Fibroblast of skin of right quadriceps (primary cell): ENCODE data around the gene OR2W3.

Experiments
- DNase-seq: peaks from one replicate; pipeline ENCODE4 v3.0.0-alpha.2; 2013

Gene OR2W3

GRCh38 chr1:247895163-247895637 lies at the start of gene OR2W3:
Gene OR2W3, plus strand, starts transcription at chr1:247895587. Its CDS starts 0 bp downstream, at chr1:247895587.
- DNase-seq = no peak

- no peak for DNase-seq
These were observed 49.7 kb upstream of the OR2W3 start for GRCh38 chr1:247845693-247846017.

DNA sequence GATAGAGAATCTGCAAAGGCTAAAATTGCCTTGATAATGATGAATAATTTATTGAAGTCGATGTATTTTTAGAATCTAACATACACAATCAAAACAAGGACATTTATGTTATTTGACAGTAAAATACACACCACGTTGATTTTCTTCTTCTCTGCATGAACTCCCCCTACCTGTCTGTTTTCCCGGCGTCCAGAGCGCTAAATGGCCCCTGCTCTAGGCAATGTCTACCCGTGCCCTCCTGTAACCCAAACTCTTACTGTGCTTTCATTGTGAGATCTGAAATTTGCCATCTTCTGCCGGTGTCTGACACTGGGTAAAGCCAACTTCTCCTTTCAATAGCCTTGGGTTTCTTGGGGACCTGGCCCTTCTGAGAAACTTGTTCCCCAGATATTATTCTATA lies 47.0 kb upstream of the OR2W3 start:
- DNase-seq = no peak

DNA sequence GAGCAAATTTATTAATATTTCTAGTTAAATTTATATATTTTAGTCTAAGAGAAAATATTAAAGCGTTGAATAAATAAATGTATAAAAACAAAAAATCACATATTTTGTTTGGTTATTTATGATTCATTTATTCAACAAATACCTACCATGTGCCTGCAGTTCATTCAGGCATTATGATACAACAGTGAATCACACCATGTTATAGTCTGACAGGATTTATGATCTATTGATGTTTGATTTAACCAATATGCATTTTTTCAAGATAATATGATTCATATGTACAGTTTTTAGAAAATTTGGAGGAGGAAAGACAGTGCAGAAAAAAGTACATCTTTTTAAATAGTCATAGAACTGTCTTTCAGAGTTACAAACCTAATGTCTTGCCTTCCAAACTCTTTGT lies 45.8 kb upstream of the OR2W3 start:
- DNase-seq = no peak

- DNase-seq = no peak
These were observed 40.4 kb upstream of the OR2W3 start for GRCh38 chr1:247854899-247855545.

- DNase-seq = no peak
These were observed 39.5 kb upstream of the OR2W3 start for GRCh38 chr1:247855911-247856310.

GRCh38 chr1:247857069-247857984 lies 38.1 kb upstream of the OR2W3 start, which contains the start of gene TRIM58:
Gene TRIM58, plus strand, starts transcription at chr1:247857187. Its CDS starts 60 bp downstream, at chr1:247857247.
- no peak for DNase-seq

GRCh38 chr1:247857985-247858619 lies 37.3 kb upstream of the OR2W3 start:
- DNase-seq = no peak

DNA sequence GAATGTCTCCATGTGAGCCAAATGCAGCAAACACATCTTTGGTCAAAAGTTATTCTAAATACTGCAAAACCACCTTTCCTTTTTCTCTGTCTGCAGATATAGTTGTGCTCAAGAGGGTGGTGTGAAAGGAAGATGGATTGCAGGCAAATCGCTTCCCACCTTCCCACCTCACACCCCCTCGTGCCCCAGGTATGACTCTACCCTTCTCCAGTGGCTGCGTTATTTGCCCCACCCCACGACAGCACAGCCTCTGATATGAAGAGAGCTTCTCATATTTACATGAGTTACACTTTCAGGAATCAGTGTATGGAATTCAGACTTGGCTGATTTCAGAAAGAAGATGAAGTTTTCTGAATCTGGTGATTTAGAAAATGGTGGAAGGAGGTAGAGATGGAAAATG lies 32.6 kb upstream of the OR2W3 start:
- no peak for DNase-seq

DNA sequence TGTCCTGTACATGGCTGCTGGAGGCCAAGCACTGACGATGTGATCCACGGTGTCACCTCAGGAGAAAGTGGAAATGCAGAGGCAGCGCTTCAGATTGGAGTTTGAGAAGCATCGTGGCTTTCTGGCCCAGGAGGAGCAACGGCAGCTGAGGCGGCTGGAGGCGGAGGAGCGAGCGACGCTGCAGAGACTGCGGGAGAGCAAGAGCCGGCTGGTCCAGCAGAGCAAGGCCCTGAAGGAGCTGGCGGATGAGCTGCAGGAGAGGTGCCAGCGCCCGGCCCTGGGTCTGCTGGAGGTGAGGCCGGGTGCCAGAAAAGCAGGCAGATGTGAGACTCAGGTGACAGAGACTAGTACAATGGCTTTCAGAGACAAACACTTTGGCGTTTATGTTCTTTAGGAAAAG lies 30.7 kb upstream of the OR2W3 start:
- DNase-seq = no peak

DNA sequence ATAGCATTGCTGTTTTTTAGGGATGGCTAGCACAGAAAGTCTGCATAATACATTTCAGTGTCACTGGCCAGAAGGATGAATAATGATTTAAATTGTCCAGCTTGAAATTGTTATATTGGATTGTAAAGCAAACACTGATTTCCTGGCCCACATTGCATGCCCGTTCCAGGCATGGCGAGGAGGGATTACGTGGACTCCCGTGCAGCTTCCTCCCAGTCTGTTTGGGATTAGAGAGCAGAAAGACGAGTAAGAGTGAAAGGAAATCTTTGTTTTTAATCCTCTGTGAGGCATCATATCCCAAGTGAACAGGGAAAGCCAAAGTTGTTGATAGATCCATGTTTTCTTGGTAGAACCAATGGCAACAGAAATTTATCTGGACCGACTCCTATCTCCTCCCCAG lies 30.0 kb upstream of the OR2W3 start:
- no peak for DNase-seq

DNA sequence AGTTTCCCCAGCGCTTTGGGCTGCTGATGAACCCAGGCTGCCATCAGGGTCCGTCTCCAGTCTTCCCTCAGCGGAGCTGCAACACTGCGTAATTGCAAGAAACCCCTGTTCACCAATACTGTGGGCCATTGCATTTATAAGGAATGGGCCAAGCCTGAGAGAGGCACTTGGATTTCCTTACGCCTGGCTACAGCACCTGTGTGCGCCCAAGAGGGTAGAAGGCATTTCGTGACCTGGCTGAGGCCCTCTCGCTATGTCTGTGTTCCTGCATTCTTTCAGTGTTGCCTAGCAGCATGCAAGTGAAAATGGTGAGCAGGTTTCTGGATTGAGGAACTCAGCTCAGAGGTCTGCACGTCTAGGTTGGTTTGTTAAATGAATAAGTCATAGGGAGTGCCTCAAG lies 12.0 kb upstream of the OR2W3 start:
- DNase-seq = no peak

GRCh38 chr1:247884797-247885413 lies 10.5 kb upstream of the OR2W3 start:
- DNase-seq = no peak

GRCh38 chr1:247895976-247896375 lies 589 bp downstream of the OR2W3 start:
- no peak for DNase-seq

GRCh38 chr1:247904122-247904521 lies 8.7 kb downstream of the OR2W3 start:
- DNase-seq = no peak

- no peak for DNase-seq
These were observed 9.8 kb downstream of the OR2W3 start for GRCh38 chr1:247905181-247905580.

- DNase-seq = no peak
These were observed 10.6 kb downstream of the OR2W3 start for GRCh38 chr1:247905910-247906503.

GRCh38 chr1:247906504-247907047 lies 11.2 kb downstream of the OR2W3 start:
- DNase-seq = no peak

DNA sequence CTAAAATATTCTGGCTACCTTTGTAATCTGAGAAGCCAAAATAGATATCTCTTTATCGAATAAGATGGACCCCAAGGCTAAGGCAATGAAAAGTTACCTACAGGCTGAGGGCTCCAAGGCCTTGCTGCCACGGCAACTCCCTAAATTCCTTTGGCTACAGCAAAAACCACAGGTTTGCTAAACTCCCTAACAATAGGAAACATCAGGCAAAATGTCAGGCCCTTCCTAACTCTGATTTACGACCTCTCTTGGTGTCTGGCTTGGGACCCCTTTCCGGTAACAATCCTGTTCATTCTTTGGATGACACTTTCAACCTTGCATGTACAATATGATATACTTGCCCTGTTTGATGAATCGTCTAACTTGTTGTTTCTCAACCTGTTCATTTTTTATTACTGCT lies 13.4 kb downstream of the OR2W3 start:
- no peak for DNase-seq

DNA sequence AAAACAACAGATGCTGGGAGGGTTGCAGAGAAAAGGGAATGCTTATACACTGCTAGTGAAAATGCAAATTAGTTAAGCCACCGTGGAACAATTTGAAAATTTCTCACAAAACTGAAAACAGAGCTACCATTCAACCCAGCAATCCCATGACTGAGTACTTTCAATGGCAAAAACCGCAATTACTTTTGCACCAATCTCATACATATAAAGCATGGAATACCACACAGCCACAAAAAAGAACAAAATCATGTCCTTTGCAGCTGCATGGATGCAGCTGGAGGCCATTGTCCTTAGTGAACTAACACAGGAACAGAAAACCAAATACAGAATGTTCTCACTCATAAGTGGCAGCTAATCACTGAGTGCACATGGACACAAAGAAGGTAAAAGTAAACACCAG lies 18.4 kb downstream of the OR2W3 start:
- DNase-seq = no peak

GRCh38 chr1:247914941-247915662 lies 19.7 kb downstream of the OR2W3 start:
- DNase-seq = no peak

GRCh38 chr1:247919952-247920351 lies 24.6 kb downstream of the OR2W3 start, which contains the start of gene OR2T8:
Gene OR2T8, plus strand, starts transcription at chr1:247920252. Its CDS starts 766 bp downstream, at chr1:247921018.
- DNase-seq = no peak
